Neural progenitor cell (in vitro differentiated cells): Measurements from ENCODE around the gene SPTLC3. TPM values are rescaled to one million over a fixed set of nuclear protein-coding genes. Genes with fewer than 3 reads are reported as not detected.

Experiments used
- DNase-seq: peaks from one replicate; pipeline ENCODE4 v3.0.0-alpha.2; 2016; ENCODE audit warnings: low spot score
- H2AFZ ChIP-seq: fragments of 200-600 bp; sonication (generic); replicated peaks from 2 replicates; pipeline ENCODE4 v1.6.1; 2016; ENCODE audit warnings: antibody characterized with exemption
- H3F3A ChIP-seq: fragments of 200-600 bp; sonication (generic); 2 replicates; pipeline ENCODE4 v1.6.1; 2016; ENCODE audit warnings: antibody characterized with exemption, low read depth
- H3K27ac ChIP-seq: fragments of 200-600 bp; sonication (generic); 2 replicates; pipeline ENCODE4 v1.5.1; 2016; ENCODE audit warnings: mild to moderate bottlenecking
- H3K27me3 ChIP-seq: fragments of 200-600 bp; sonication (generic); 2 replicates; pipeline ENCODE4 v1.6.1; 2016; ENCODE audit warnings: mild to moderate bottlenecking, moderate library complexity
- H3K36me3 ChIP-seq: fragments of 200-600 bp; sonication (generic); 2 replicates; pipeline ENCODE4 v1.5.1; 2016
- H3K4me1 ChIP-seq: fragments of 200-600 bp; sonication (generic); 2 replicates; pipeline ENCODE4 v1.6.1; 2016; ENCODE audit warnings: mixed run types
- H3K4me2 ChIP-seq: fragments of 200-600 bp; sonication (generic); 2 replicates; pipeline ENCODE4 v1.6.1; 2016
- H3K4me3 ChIP-seq: fragments of 200-600 bp; sonication (generic); 2 replicates; pipeline ENCODE4 v1.5.1; 2016
- H3K79me2 ChIP-seq: fragments of 200-600 bp; sonication (generic); 2 replicates; pipeline ENCODE4 v1.6.1; 2016; ENCODE audit warnings: low read depth
- H3K9ac ChIP-seq: fragments of 200-600 bp; sonication (generic); 2 replicates; pipeline ENCODE4 v1.6.1; 2016
- H3K9me3 ChIP-seq: fragments of 200-600 bp; sonication (generic); 2 replicates; pipeline ENCODE4 v1.5.1; 2016; ENCODE audit warnings: low read depth
- H4K20me1 ChIP-seq: fragments of 200-600 bp; sonication (generic); 2 replicates; pipeline ENCODE4 v1.6.1; 2016; ENCODE audit warnings: low read depth
- H3K27ac Mint-ChIP-seq: 3 replicates; pipeline ENCODE4 v1.8.0; 2021; ENCODE audit warnings: mixed read lengths
- H3K27me3 Mint-ChIP-seq: 2 replicates; pipeline ENCODE4 v1.8.0; 2022; ENCODE audit warnings: low read depth, mild to moderate bottlenecking, inconsistent platforms, moderate library complexity, mixed read lengths; ENCODE audit not compliant: insufficient read depth
- H3K36me3 Mint-ChIP-seq: 3 replicates; pipeline ENCODE4 v1.8.0; 2021; ENCODE audit warnings: mixed read lengths
- H3K4me1 Mint-ChIP-seq: 3 replicates; pipeline ENCODE4 v1.8.0; 2021; ENCODE audit warnings: mixed read lengths
- H3K4me3 Mint-ChIP-seq: 3 replicates; pipeline ENCODE4 v1.8.0; 2021; ENCODE audit warnings: mild to moderate bottlenecking, moderate library complexity, mixed read lengths
- H3K9me3 Mint-ChIP-seq: 3 replicates; pipeline ENCODE4 v1.8.0; 2020; ENCODE audit warnings: mixed read lengths
- EZH2 ChIP-seq: fragments of 200-600 bp; sonication (generic); IDR thresholded peaks from 2 replicates; pipeline ENCODE4 v1.6.1; 2017; ENCODE audit warnings: antibody characterized with exemption, mild to moderate bottlenecking, moderate library complexity
- EZH2phosphoT487 ChIP-seq: fragments of 200-600 bp; sonication (generic); IDR thresholded peaks from 2 replicates; pipeline ENCODE4 v1.6.1; 2017; ENCODE audit warnings: antibody characterized with exemption
- total RNA-seq: library from RNA; depleted of rRNA; stranded (reverse); fragments of >200 nt; gene quantifications from 2 replicates; pipeline ENCODE4 v1.2.3, GENCODE V29; 2015; ENCODE audit warnings: low replicate concordance
- TF ChIP-seq, protein P1 (sequence below): fragments of 200-600 bp; sonication (generic); IDR thresholded peaks from 2 replicates; pipeline ENCODE4 v1.5.1; 2017; ENCODE audit warnings: antibody characterized with exemption, mild to moderate bottlenecking

Gene SPTLC3
- total RNA-seq, 1 donor from 2014 or later: 4.2 TPM

DNA sequence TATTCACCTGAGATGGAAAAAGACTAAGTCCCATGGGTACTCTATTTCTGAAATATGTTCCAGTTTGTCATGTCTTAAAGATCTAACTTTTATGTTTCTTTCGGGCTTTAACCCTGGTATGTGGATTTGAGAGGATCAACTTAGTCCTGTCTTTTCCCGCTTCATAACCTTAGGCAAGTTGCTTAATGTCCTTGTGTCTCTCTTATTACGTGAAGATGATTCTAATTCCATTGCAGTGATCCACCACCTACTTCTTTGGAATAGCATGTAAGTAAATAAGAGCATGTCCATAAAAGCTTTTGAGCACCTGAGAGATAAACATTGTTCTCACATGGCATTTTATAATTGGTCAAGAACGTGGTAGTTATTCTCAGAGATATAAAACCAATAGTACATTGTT is 23.0 kb downstream of the SPTLC3 start:
- H3K27me3 ChIP-seq: peaks cover 12% of the 10 kb centered on the region
- DNase-seq: no peak
- H3K4me2 ChIP-seq: no peak overlapping the region
- H3F3A ChIP-seq: no peaks in the 10 kb centered on the region
- no peak overlapping the region for H2AFZ ChIP-seq
- H3K9me3 ChIP-seq: no peaks in the 10 kb centered on the region
- H4K20me1 ChIP-seq: no peaks in the 10 kb centered on the region
- no peaks in the 10 kb centered on the region for H3K36me3 ChIP-seq
- no peaks in the 10 kb centered on the region for H3K9me3 Mint-ChIP-seq
- H3K4me3 ChIP-seq: no peak overlapping the region
- H3K27me3 Mint-ChIP-seq: peaks cover 2% of the 10 kb centered on the region
- H3K4me1 Mint-ChIP-seq: peaks cover 20% of the 10 kb centered on the region
- TF ChIP-seq, protein P1, sequence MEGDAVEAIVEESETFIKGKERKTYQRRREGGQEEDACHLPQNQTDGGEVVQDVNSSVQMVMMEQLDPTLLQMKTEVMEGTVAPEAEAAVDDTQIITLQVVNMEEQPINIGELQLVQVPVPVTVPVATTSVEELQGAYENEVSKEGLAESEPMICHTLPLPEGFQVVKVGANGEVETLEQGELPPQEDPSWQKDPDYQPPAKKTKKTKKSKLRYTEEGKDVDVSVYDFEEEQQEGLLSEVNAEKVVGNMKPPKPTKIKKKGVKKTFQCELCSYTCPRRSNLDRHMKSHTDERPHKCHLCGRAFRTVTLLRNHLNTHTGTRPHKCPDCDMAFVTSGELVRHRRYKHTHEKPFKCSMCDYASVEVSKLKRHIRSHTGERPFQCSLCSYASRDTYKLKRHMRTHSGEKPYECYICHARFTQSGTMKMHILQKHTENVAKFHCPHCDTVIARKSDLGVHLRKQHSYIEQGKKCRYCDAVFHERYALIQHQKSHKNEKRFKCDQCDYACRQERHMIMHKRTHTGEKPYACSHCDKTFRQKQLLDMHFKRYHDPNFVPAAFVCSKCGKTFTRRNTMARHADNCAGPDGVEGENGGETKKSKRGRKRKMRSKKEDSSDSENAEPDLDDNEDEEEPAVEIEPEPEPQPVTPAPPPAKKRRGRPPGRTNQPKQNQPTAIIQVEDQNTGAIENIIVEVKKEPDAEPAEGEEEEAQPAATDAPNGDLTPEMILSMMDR: no peak
- no peak for TF ChIP-seq EZH2
- TF ChIP-seq EZH2phosphoT487: no peak
- H3K4me1 ChIP-seq: no peaks in the 10 kb centered on the region
- H3K27ac ChIP-seq: no peak overlapping the region
- no peak overlapping the region for H3K9ac ChIP-seq
- H3K4me3 Mint-ChIP-seq: no peak overlapping the region
- no peaks in the 10 kb centered on the region for H3K79me2 ChIP-seq
- no peaks in the 10 kb centered on the region for H3K36me3 Mint-ChIP-seq
- H3K27ac Mint-ChIP-seq: no peak overlapping the region

DNA sequence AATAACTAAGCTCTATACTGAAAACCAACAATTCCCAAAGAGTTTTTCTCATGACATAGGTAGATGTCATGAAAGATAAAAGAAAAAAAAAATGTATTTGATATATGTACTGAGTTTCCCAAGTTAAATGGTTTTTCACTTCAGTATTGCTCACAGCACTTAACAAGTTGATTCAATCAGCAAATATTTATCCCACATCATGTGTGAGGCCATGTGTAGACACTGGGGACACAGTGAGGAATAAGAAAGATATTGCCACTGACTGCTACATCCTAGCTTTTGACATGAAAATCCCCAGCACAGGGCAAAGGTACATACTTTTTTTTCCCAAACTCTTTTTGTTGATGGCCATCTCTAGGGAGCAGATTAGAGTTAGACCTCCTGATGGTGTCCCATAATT is 25.3 kb downstream of the SPTLC3 start:
- Histone ChIP-seq H3K4me3 (no peak overlapping the region), H3K4me1 (no peaks in the 10 kb centered on the region), H3K9me3 (no peaks in the 10 kb centered on the region), H3K27ac (no peak overlapping the region), H3K36me3 (no peaks in the 10 kb centered on the region), H3K9ac (no peak overlapping the region), H3K4me2 (no peak overlapping the region), H2AFZ (no peak overlapping the region), H3K79me2 (no peaks in the 10 kb centered on the region), H4K20me1 (no peaks in the 10 kb centered on the region), H3F3A (no peaks in the 10 kb centered on the region), H3K27me3 (peaks cover 12% of the 10 kb centered on the region)
- no peak overlapping the region for H3K4me3 Mint-ChIP-seq
- DNase-seq: no peak
- no peaks in the 10 kb centered on the region for H3K9me3 Mint-ChIP-seq
- peaks cover 15% of the 10 kb centered on the region for H3K4me1 Mint-ChIP-seq
- TF ChIP-seq, protein P1: no peak
- no peak for TF ChIP-seq EZH2phosphoT487
- TF ChIP-seq EZH2: no peak
- H3K27me3 Mint-ChIP-seq: no peaks in the 10 kb centered on the region
- no peaks in the 10 kb centered on the region for H3K36me3 Mint-ChIP-seq
- no peak overlapping the region for H3K27ac Mint-ChIP-seq

DNA sequence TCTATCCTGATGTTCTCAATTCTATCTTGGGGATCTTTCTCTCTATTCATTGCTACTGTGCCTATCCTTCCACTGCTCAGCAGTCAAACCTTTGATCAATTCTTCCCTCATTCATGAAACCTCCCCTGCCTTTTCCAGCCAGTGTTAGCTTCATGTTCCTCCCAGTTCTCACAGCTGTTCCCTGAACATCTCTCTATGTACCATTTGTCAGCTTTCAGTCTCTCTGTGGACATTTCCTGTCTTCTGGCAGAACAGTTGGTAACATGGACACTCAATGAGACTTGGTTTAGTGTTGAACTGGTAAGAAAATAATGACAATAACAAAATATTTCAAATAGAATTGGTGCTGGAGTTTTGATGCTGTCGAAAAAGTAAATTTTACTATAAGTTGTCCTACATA is 26.2 kb downstream of the SPTLC3 start:
- no peaks in the 10 kb centered on the region for H3K36me3 Mint-ChIP-seq
- Histone ChIP-seq H4K20me1 (no peaks in the 10 kb centered on the region), H3K36me3 (no peaks in the 10 kb centered on the region), H3K4me3 (no peak overlapping the region), H3K27ac (no peak overlapping the region), H3K4me1 (no peaks in the 10 kb centered on the region), H3F3A (no peaks in the 10 kb centered on the region), H3K79me2 (no peaks in the 10 kb centered on the region), H3K9ac (no peak overlapping the region), H2AFZ (no peak overlapping the region), H3K4me2 (no peak overlapping the region), H3K27me3 (peaks cover 12% of the 10 kb centered on the region), H3K9me3 (no peaks in the 10 kb centered on the region)
- no peak overlapping the region for H3K4me3 Mint-ChIP-seq
- H3K27me3 Mint-ChIP-seq: no peaks in the 10 kb centered on the region
- no peak for TF ChIP-seq EZH2phosphoT487
- TF ChIP-seq EZH2: no peak
- TF ChIP-seq, protein P1: no peak
- no peaks in the 10 kb centered on the region for H3K9me3 Mint-ChIP-seq
- no peak overlapping the region for H3K27ac Mint-ChIP-seq
- H3K4me1 Mint-ChIP-seq: peaks cover 10% of the 10 kb centered on the region
- DNase-seq: no peak
